Stimulated activated CD4-positive, alpha-beta T cell treated with anti-CD3 and anti-CD28 coated beads, Interleukin-4, amount 100 ng/mL, for 24 hours (primary cell): Measurements from ENCODE around the gene HEBP2.
A peak's percentile ranks its signal among the peaks of the same experiment; 100 is the strongest.
"Not testable (repeated sequence)": the region's sequence is repeated elsewhere in the genome, so short reads cannot be mapped to it uniquely, and the experiment has no call there.

Experiments used
- DNase-seq: peaks from one replicate; pipeline ENCODE4 v3.0.0-alpha.2; 2020

Gene HEBP2

GRCh38 chr6:138424004-138424904, 20.2 kb downstream of the HEBP2 start:
- DNase-seq = no peak

DNA sequence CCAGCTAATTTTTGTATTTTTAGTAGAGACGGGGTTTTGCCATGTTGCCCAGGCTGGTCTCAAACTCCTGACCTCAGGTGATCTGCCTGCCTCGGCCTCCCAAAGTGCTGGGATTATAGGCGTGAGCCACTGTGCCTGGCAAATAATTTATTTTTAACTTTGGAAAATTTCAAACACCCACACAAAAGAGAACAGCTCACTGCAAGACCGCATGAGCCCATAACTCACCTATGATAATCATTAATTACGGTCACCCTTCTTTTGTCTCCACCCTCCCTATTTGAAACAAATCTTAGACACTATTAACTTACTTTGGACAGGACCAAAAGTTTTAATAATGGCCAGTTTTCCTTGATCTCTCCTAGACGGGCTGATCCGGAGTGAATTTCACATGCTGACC, 21.2 kb downstream of the HEBP2 start:
- not testable (repeated sequence) for DNase-seq

- no peak for DNase-seq
Observed at GRCh38 chr6:138426500-138427123, 22.6 kb downstream of the HEBP2 start.

DNA sequence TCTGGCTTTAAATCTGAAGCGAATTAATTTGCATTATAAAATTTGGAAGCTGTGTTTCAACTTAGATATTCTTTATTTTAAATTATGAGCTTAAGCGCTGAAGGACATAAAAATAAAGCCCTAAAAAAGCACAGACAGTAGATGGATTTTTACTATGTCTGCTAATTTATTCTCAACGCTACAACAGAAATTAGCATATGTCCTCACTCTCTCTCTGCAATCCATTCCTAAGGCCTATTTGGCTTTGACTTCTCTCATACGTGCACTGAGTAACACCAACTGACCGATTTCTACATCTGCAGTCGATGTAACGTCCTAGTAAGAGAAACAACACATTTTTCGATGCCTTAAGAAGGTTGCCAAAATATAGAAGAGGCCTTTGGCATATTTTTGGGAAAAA, 23.7 kb downstream of the HEBP2 start:
- no peak for DNase-seq

DNA sequence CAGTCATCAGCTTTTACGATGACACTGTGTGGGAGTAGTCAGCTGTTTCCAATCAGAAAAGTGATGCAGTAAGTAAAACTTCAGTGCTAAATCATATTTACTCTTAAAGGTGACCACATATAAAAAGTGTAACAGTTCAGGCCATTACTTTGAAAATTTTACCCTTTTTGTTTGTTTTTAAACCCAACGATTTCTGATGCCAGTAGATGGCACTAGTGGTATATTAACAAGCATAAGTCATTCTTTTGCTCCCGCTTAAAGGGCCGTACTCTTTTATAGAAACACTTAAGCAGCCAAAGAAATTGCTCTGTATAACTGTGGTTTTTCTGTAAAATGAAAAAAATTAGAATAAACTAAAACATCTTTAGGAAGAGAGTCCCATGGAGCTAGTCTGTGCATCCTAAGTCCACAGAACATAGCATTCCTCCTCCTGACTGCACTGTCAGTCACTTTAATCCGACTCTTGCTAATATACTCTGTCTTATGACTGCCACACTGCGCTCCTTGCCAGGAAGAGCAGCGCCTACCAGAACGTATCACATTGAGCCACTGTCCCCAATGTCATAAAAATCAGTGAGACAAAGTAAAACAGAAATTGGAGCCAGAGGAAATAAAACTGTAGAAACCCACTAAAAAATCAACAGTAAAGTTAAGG, 25.0 kb downstream of the HEBP2 start:
- DNase-seq = no peak

DNA sequence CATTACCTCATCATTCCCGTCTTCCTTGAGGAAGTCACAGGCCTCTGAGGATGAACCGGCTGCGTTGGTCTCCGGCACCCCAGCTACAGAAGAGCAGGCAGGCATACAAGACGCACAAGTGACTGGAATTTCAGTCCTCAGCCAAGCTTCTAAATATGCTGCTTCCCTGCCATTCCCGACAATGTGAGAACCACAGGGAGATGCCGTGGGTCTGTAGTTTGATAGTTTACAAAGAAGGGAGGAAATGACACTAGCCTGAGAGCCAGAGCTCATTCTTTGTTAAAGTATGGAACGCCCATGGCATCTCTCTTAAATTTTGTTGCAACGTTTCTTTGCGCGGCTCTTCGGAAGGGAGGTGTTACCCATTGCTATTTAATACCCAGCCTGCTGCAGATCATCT, 25.7 kb downstream of the HEBP2 start:
- no peak for DNase-seq

DNA sequence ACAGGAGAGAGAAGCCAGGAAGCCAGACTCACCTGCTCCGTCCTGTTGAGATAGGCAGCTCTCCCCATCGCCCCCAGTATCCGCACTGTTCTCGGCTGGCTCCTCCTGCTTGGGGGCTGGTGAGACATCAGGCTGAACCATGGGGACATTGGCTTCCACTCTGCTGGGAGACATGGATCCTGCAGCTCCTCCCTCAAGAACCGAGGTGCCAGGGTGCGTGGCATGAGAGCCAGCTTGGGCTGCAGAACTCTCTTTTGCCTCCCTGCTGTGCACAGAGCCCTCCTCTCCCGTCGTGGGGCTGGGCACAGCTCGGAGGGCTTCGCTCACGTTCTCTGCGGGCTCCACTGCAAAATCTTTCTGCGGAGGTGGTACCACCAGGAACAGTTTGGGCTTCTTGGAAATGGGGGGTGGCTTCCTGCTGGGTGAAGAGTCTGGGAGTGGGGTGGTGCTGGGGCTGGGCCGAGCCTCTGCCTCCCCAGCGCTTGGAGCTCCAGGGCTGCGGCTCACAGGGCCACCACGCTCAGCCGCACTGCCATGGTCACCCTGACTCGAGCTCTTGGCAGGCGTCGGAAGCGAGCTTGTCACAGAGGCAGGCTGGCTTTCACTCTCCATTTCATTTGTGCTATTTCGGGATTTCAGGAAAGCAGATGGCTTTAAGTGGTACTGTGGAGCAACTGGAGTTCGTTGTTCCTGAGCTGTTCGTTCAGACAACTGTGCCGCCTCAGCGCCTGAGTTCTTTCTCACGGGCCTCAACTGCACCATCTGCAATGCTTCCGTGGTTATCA, 26.5 kb downstream of the HEBP2 start:
- no peak for DNase-seq

- no peak for DNase-seq
Observed at GRCh38 chr6:138431256-138432062, 27.4 kb downstream of the HEBP2 start.

GRCh38 chr6:138432063-138432356, 28.0 kb downstream of the HEBP2 start:
- DNase-seq = no peak

DNA sequence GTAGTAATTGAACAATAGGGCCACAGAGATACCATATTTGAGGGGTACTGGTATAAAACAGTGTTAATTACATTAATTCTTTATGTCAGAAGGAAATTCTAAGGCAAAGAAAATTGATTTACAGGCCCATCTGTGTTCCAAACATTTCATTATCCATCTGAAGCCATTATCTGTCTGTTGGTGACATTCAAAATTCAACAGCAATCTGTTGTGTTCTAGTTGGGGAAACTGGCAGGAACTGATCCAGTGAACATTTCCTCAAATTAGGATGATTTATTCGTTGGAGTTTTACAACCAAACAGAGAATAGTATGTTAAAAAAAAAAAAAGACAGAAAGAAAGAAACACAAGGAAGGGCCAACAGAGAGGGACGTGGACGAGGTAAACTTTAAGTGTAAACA, 30.1 kb downstream of the HEBP2 start:
- no peak for DNase-seq

DNA sequence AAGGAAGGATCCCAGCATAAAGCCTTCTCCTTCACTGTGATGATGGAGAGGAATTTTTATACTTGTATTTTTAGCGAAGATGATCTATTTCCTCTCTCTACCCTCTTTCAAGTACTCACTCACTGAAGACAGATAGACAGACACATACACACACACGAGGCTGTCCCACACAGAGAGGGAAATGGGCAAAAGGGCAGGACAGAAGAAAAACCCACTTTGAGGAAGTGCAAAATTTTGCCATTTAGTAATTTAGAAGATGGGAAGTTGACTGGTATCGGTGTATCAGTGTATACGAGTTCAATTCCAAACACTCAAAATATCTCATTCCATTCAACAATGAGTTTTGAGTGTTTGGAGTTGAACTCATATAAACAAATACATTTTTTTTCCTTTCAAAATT, 30.9 kb downstream of the HEBP2 start:
- no peak for DNase-seq

- DNase-seq = no peak
Observed at GRCh38 chr6:138439546-138439945, 35.5 kb downstream of the HEBP2 start.

DNA sequence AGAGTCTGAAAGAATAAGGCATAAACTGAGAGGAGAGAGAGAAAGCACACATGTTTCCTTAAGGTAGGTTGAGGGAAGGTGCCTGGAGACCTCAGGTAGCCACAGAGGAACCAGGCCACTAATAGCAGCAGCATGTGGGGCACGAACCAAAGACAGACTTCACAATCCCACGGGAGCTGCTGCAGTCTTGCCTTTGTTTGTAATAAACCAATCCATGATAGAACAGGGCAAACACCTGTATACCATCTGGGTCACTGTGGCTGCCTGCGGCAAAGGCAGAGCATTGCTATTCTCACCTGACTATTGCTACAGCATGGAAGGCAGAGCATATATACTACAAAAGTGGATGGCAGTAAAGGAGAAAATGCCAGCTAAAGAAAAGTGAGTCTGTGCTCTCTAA, 36.3 kb downstream of the HEBP2 start:
- no peak for DNase-seq

DNA sequence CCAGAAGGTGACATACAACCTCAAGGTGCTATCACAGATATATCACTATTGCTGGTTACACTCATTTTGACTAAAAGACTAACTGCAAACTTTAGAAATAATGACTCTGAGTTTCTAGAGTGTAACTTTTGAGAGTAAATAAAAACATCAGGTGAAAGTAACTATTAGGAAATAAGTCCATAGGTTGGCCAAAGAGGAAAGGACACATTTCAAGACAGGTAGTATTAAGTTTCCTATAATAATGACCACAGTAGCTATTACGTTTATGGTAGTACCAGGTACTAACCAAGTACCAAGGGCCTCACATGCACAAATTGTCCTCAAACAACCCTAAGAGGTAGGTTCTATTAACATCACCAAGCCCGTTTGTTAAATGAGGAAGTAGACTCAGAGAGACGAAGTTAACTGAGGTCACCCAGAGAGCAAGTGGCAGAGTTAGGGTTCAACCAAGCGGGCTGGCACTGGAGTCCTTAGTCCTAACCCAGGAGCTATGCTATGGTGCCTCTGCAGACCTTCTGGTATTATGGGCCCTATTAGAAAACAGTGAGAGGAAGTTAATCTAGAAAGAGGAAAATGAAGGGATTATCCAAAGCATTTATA, 36.8 kb downstream of the HEBP2 start:
- DNase-seq = no peak

DNA sequence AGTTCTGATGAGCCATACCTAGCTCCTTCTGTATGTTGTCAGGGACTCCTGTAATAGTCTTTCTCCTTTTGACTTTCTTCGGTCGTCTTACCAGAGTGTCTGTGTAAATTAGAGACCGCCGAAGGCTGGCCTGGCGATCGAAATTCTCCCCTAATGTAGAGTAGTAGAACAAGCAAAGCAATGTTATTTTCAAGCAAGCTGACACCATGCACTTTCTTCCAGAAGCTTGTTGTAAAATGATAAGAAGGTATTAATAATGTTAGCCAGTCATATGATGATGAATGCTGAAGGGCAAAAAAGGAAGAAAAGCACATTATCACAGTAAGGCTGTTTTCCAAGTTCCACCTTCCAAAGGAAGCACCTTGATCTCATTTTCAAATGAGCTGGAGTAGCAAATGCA, 37.9 kb downstream of the HEBP2 start:
- DNase-seq = no peak

- DNase-seq = no peak
Observed at GRCh38 chr6:138442663-138443062, 38.6 kb downstream of the HEBP2 start.

GRCh38 chr6:138443979-138444378, 40.0 kb downstream of the HEBP2 start:
- DNase-seq = no peak

DNA sequence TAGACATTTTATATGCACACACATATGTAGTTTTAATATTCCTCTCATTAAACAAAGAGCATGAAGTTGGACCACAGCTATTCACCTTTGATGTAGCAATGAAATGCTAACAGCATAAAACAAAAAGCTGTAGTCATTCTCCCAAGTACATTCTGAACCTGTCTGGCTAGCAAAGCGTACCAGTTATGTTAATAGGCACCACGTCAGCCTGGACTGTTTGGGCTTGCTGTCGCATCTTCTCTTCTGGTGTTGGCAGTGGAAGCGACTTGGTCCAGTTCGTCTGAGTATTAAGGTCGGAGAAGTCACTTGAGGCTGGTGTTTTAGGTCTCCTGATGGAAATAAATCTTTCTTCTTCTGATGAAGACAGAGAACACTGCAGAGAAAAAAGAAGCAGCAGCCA, 42.8 kb downstream of the HEBP2 start:
- DNase-seq = no peak

GRCh38 chr6:138450445-138450844, 46.4 kb downstream of the HEBP2 start:
- DNase-seq = no peak

GRCh38 chr6:138451043-138451442, 47.0 kb downstream of the HEBP2 start:
- DNase-seq = no peak

DNA sequence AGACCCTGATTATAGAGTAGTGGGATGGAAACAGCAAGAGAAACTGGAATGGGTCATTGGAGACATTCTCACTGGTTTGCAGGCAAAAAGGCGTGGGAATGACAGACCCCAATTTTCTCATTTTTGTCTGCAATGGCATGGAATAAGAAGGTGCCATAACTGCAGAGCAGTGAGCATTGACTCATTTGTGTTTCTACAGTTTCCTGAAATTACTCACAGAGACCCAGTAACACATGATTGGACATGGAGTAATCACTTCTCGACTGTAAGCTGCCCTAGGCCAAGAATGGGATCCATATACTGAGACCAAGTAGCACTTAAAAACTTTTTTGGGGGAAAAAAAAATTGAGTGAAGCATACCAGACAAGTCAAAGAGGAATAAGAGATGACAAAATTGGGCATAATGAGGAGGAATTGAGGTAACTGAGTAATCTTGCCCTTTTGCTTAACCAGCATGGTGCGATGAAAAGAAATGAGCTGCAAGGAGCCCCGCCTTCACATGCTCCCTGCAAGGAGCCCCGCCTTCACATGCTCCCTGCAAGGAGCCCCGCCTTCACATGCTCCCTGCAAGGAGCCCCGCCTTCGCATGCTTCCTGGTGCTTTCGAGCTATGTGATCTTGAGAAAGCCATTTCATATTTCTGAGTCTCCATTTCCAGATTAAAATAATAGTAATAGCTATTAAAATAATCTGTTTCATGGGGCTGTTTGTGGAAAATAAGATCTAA, 51.1 kb downstream of the HEBP2 start:
- peak; percentile 58 for DNase-seq
